HL-60/S4 (cell line): ENCODE results near the gene NXPE2.

Source experiments
- in situ Hi-C: fragments of 300-500 bp; cut with MboI; formaldehyde crosslinking; loops from 2 replicates; pipeline ENCODE4 v1.14.3; 2022; ENCODE audit warnings: low sequenced_read_pairs

NXPE2 gene

GRCh38 chr11:114738954-114739353 lies 60.6 kb downstream of the NXPE2 start:
- in situ Hi-C loops = no loop called here

GRCh38 chr11:114745150-114745671 lies 66.9 kb downstream of the NXPE2 start:
- in situ Hi-C loops = no loop called here

GRCh38 chr11:114746013-114746412 lies 67.7 kb downstream of the NXPE2 start:
- in situ Hi-C loops = no loop called here
